ENCODE measurements around the gene KCNJ1. TPM values are rescaled to one million over a fixed set of nuclear protein-coding genes. Genes with fewer than 3 reads are reported as not detected.

Gene KCNJ1
- not detected in 2 replicates for total RNA-seq (2011; cell fraction: chromatin; rRNA removed; ENCODE audit: low replicate concordance)
- not detected in 2 replicates for total RNA-seq (2011; cell fraction: nucleolus; rRNA removed)
- not detected in 2 replicates for total RNA-seq (2011; cell fraction: nucleoplasm; rRNA removed)
- total RNA-seq (2014; rRNA removed) (not detected in 2 replicates), total RNA-seq (2014; rRNA removed; fragmentation: Illumina TruSeq; extraction: Trizol) (not detected in 2 replicates), total RNA-seq (2015; rRNA removed; fragmentation: Illumina TruSeq; extraction: Trizol) (not detected in 2 replicates), total RNA-seq (2021) (not detected in 2 replicates), polyA plus RNA-seq (2011; rRNA removed) (not detected in 2 replicates), polyA plus RNA-seq (2014; fragmentation: Illumina TruSeq; extraction: Trizol) (not detected in 2 replicates), polyA plus RNA-seq (2014; fragmentation: Nextera tagmentation; extraction: Ambion mirVana) (not detected), polyA plus RNA-seq (2014; rRNA removed) (not detected in 2 replicates), polyA minus RNA-seq (2011; rRNA and poly(A)+ RNA removed) (not detected in 2 replicates), Bru-seq, nascent RNA (not detected), BruChase-seq, experiment 1, labeled RNA remaining after a 2-hour chase (not detected), BruChase-seq, experiment 2, labeled RNA remaining after a 6-hour chase (not detected)
- not detected in 2 replicates for polyA plus RNA-seq (2011; cell fraction: cytosol; rRNA removed)
- not detected in 2 replicates for polyA plus RNA-seq (2011; cell fraction: nucleus; rRNA removed)
- not detected in 2 replicates for polyA plus RNA-seq (2012)
- not detected in 2 replicates for polyA minus RNA-seq (2011; cell fraction: cytosol; rRNA and poly(A)+ RNA removed)
- not detected in 2 replicates for polyA minus RNA-seq (2011; cell fraction: nucleus; rRNA and poly(A)+ RNA removed)
- long read RNA-seq, experiment 1: 0 reads
- long read RNA-seq, experiment 2: 0 reads
- long read RNA-seq, experiment 3: 0 reads

GRCh38 chr11:128867277-128867676, at the start of gene KCNJ1:
KCNJ1 (minus strand) TSS chr11:128867296; CDS start chr11:128840243, 27,053 bp downstream.
- no peaks in the 10 kb centered on the region for H3K9me3 ChIP-seq (replicated peaks; ENCODE audit: control insufficient read depth, insufficient read depth, low read depth, low read length)
- H3K79me2 ChIP-seq (ENCODE audit: control insufficient read depth, insufficient read depth, low read length): no peaks in the 10 kb centered on the region
- no peaks in the 10 kb centered on the region for H3K36me3 ChIP-seq (ENCODE audit: control insufficient read depth, insufficient read depth, low read length)
- no peak within 1 kb of the TSS for H2AFZ ChIP-seq (ENCODE audit: low read depth, low read length)
- BruUV-seq (replicated peaks): no TSS peak
- H3K27ac ChIP-seq (ENCODE audit: extremely low read depth, low read depth, low read length): no peak within 1 kb of the TSS
- ChIA-PET CTCF (ENCODE audit: low intra/inter-chr PET ratio) (no interaction called here), POLR2A (no interaction called here)
- no peak for FAIRE-seq
- no peak for DNase-seq (ENCODE audit: extremely low read depth in 1 of 4, low spot score in 3 of 4)
- no peaks in the 10 kb centered on the region for H4K20me1 ChIP-seq (replicated peaks; ENCODE audit: control insufficient read depth, insufficient read depth, low read length)
- no peaks in the 10 kb centered on the region for H3K4me1 ChIP-seq (replicated peaks in 1 of 2; ENCODE audit: control insufficient read depth in 2 of 2, insufficient read depth in 2 of 2, low read length in 2 of 2)
- H3K9ac ChIP-seq (ENCODE audit: insufficient read depth in 1 of 2, low read depth in 2 of 2, low read length in 2 of 2): no peak within 1 kb of the TSS
- in situ Hi-C loops (cut with MboI) (no loop called here), intact Hi-C loops (cut with micrococcal nuclease) (no loop called here)
- TF ChIP-seq ZNF174 (CRISPR knock-in tag; IDR thresholded peaks at IDR 0.05) (no peak), ZBTB1 (CRISPR knock-in tag; IDR thresholded peaks at IDR 0.05; ENCODE audit: borderline replicate concordance, low read depth) (no peak), MEIS2 (IDR thresholded peaks at IDR 0.05; ENCODE audit: partially characterized antibody) (no peak), ASH1L (IDR thresholded peaks at IDR 0.05; ENCODE audit: borderline replicate concordance, low read depth, partially characterized antibody) (no peak), ATF6 (CRISPR knock-in tag; IDR thresholded peaks at IDR 0.05) (no peak), NRF1 (conservative IDR thresholded peaks at IDR 0.05 in 1 of 2, IDR thresholded peaks at IDR 0.05 in 1 of 2) (no peak), ZNF232 (CRISPR knock-in tag; IDR thresholded peaks at IDR 0.05) (no peak), CREM (IDR thresholded peaks at IDR 0.05; ENCODE audit: low read depth) (no peak)
- TF ChIP-seq, protein P1, sequence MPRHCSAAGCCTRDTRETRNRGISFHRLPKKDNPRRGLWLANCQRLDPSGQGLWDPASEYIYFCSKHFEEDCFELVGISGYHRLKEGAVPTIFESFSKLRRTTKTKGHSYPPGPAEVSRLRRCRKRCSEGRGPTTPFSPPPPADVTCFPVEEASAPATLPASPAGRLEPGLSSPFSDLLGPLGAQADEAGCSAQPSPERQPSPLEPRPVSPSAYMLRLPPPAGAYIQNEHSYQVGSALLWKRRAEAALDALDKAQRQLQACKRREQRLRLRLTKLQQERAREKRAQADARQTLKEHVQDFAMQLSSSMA (CRISPR knock-in tag; IDR thresholded peaks at IDR 0.05): no peak
- WGBS (ENCODE audit: insufficient coverage, low coverage, missing lambda C conversion rate): 18% methylated on average over 7 of the region's 8 CpGs
- no peak within 1 kb of the TSS for H3K4me2 ChIP-seq (ENCODE audit: insufficient read depth, low read length)
- no peak within 1 kb of the TSS for H3K4me3 ChIP-seq
- no peaks in the 10 kb centered on the region for H3K9me1 ChIP-seq (ENCODE audit: control insufficient read depth, insufficient read depth, low read length)
- no peaks in the 10 kb centered on the region for H3K27me3 ChIP-seq (ENCODE audit: control insufficient read depth in 2 of 2, insufficient read depth in 2 of 2, low read length in 2 of 2)
- no peak for ATAC-seq
